IPS DF 19.7 (cell line): ENCODE results near the gene FAM163B.

Experiments
- DNase-seq: peaks from one replicate; pipeline ENCODE4 v3.0.0-alpha.2; 2013; ENCODE audit warnings: low read depth, low spot score

The FAM163B gene

GRCh38 chr9:133528876-133529241 lies 80.3 kb downstream of the FAM163B start:
- no peak for DNase-seq

GRCh38 chr9:133528001-133528875 lies 81.0 kb downstream of the FAM163B start:
- no peak for DNase-seq

GRCh38 chr9:133527444-133527920 lies 81.7 kb downstream of the FAM163B start:
- DNase-seq = no peak
